Measurements from ENCODE around the gene CENPX.
A peak's percentile ranks its signal among the peaks of the same experiment; 100 is the strongest.

- TF ChIP-seq, protein P1, sequence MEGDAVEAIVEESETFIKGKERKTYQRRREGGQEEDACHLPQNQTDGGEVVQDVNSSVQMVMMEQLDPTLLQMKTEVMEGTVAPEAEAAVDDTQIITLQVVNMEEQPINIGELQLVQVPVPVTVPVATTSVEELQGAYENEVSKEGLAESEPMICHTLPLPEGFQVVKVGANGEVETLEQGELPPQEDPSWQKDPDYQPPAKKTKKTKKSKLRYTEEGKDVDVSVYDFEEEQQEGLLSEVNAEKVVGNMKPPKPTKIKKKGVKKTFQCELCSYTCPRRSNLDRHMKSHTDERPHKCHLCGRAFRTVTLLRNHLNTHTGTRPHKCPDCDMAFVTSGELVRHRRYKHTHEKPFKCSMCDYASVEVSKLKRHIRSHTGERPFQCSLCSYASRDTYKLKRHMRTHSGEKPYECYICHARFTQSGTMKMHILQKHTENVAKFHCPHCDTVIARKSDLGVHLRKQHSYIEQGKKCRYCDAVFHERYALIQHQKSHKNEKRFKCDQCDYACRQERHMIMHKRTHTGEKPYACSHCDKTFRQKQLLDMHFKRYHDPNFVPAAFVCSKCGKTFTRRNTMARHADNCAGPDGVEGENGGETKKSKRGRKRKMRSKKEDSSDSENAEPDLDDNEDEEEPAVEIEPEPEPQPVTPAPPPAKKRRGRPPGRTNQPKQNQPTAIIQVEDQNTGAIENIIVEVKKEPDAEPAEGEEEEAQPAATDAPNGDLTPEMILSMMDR (IDR thresholded peaks at IDR 0.05) = peak; percentile 89 to 98 (median 96)
- TF ChIP-seq POLR2A (IDR thresholded peaks at IDR 0.05) = no peak
Observed at GRCh38 chr17:82030470-82031302, 8.0 kb upstream of the CENPX start.

Data from body of pancreas (tissue), 4 donors.